ENCODE results near the gene LGALS13. TPM values are rescaled to one million over a fixed set of nuclear protein-coding genes. Genes with fewer than 3 reads are reported as not detected.

Gene LGALS13, protein sequence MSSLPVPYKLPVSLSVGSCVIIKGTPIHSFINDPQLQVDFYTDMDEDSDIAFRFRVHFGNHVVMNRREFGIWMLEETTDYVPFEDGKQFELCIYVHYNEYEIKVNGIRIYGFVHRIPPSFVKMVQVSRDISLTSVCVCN
- total RNA-seq, result not detected in 2 replicates

DNA sequence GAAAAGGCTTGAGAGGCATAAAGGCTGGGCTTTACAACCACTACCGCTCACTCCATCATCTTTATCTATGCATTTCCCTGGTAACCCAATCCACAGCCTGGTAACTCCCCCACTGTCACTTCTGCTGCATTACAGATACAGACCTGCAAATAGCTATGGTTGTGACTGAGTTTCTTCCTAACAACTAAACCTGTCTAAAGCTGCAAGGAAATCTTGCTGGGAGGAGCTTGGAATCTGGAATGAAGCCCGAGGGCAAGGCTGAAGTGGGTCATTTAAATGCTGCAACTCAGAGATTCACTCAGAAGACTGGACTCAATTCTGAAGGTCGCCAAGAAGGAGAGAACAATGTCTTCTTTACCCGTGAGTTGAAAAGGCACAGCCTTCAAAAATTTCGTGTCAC is at the start of gene LGALS13:
Gene LGALS13 (plus strand): TSS at position 301 of the 400 bp plus-strand sequence. CDS start 45 bp downstream, at position 346.

DNA sequence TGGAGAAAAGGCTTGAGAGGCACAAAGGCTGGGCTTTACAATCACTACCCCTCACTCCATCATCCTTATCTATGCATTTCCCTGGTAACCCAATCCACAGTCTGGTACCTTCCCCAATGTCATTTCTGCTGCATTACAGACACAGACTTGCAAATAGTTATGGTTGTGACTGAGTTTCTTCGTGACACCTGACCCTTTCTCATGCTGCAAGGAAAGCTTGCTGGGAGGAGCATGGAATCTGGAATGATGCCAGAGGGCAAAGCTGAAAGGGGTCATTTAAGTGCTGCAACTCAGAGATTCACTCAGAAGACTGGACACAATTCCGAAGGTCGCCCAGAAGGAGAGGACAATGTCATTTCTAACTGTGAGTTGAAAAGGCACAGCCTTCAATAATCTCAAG is 53.3 kb downstream of the LGALS13 start, which contains the start of gene LGALS16:
Gene LGALS16 (plus strand): TSS at position 301 of the 400 bp plus-strand sequence. CDS start 49 bp downstream, at position 350.

Other genes with a start within 250 kb of the LGALS13 start
- gene PAF1, start 211.4 kb upstream of the LGALS13 start, total RNA-seq, result 35.8 and 45.0 TPM in 2 replicates
- gene MED29, start 211.1 kb upstream of the LGALS13 start, total RNA-seq, result 9.7 and 12.4 TPM in 2 replicates
- gene ZFP36, start 195.7 kb upstream of the LGALS13 start, total RNA-seq, result 0.27 and 0.56 TPM in 2 replicates
- 17.5 and 21.0 TPM in 2 replicates for gene PLEKHG2, start 189.9 kb upstream of the LGALS13 start, total RNA-seq
- gene RPS16, start 166.6 kb upstream of the LGALS13 start, total RNA-seq, result 106 and 208 TPM in 2 replicates
- gene SUPT5H, start 156.9 kb upstream of the LGALS13 start, total RNA-seq, result 63.1 and 65.6 TPM in 2 replicates
- gene TIMM50, start 121.7 kb upstream of the LGALS13 start, total RNA-seq, result 57.4 and 77.4 TPM in 2 replicates
- 0.19 and 0.63 TPM in 2 replicates for gene DLL3, start 103.6 kb upstream of the LGALS13 start, total RNA-seq
- gene SELENOV, start 87.4 kb upstream of the LGALS13 start, total RNA-seq, result not detected in 2 replicates
- 3.0 and 3.1 TPM in 2 replicates for gene EID2B, start 69.7 kb upstream of the LGALS13 start, total RNA-seq
- 15.8 and 16.3 TPM in 2 replicates for gene EID2, start 62.4 kb upstream of the LGALS13 start, total RNA-seq
- gene LGALS16, start 53.4 kb downstream of the LGALS13 start, total RNA-seq, result not detected in 2 replicates
- not detected in 2 replicates for gene LGALS14, start 102.0 kb downstream of the LGALS13 start, total RNA-seq
- not detected in 2 replicates for gene CLC, start 135.5 kb downstream of the LGALS13 start, total RNA-seq
- not detected in 2 replicates for gene LEUTX, start 176.3 kb downstream of the LGALS13 start, total RNA-seq
- gene DYRK1B, start 231.6 kb downstream of the LGALS13 start, total RNA-seq, result 11.1 and 15.0 TPM in 2 replicates
- gene FBL, start 243.9 kb downstream of the LGALS13 start, total RNA-seq, result 256 and 309 TPM in 2 replicates

All from endothelial cell of coronary artery (primary cell).